Neural crest cell (in vitro differentiated cells): ENCODE data around the gene ABCA13. TPM values are rescaled to one million over a fixed set of nuclear protein-coding genes. Genes with fewer than 3 reads are reported as not detected.

Source experiments
- DNase-seq: peaks from one replicate; pipeline ENCODE4 v3.0.0; 2021; ENCODE audit warnings: low read depth, mixed read lengths, low spot score
- H3K27ac Mint-ChIP-seq: one replicate; pipeline ENCODE4 v1.8.0; 2021; ENCODE audit warnings: mild to moderate bottlenecking, mixed read lengths; ENCODE audit not compliant: unreplicated experiment
- H3K27me3 Mint-ChIP-seq: 2 replicates; pipeline ENCODE4 v1.8.0; 2021; ENCODE audit warnings: low read depth, mild to moderate bottlenecking, mixed read lengths
- H3K36me3 Mint-ChIP-seq: 2 replicates; pipeline ENCODE4 v1.8.0; 2021; ENCODE audit warnings: low read depth, mild to moderate bottlenecking, mixed read lengths
- H3K4me1 Mint-ChIP-seq: 2 replicates; pipeline ENCODE4 v1.8.0; 2021; ENCODE audit warnings: mixed read lengths
- H3K4me3 Mint-ChIP-seq: one replicate; pipeline ENCODE4 v1.8.0; 2021; ENCODE audit warnings: mild to moderate bottlenecking, mixed read lengths
- H3K9me3 Mint-ChIP-seq: 2 replicates; pipeline ENCODE4 v1.8.0; 2021; ENCODE audit warnings: mixed read lengths
- total RNA-seq: library from RNA; stranded (reverse); gene quantifications from 2 replicates; pipeline ENCODE4 v1.2.1, GENCODE V29; 2021
- TF ChIP-seq, protein P1 (sequence below): fragments of 200-600 bp; sonication (generic); conservative IDR thresholded peaks from 2 replicates; pipeline ENCODE4 v1.5.0; 2021; ENCODE audit warnings: antibody characterized with exemption, mild to moderate bottlenecking

The ABCA13 gene
- total RNA-seq, 1 donor from 2014 or later = 0.89 TPM

DNA sequence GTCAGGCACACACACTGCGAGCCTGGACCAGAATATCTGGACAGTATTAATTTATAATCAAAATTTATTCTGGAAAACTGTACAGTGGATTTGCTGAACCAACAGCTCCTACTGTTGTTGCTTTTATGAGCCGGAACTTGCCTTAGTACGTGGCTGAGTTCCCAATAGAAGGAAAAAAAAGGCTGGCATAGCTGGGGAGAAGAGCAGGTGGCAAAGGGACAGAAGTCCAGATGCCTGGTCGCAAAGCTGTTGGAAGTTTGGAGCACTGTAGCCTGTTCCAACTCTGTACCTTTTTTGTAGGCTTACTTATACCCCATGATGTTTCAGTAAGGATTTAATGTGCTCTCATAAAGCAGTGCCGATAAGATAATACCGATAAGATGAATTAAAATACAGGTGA, 333.8 kb downstream of the ABCA13 start:
- no peak for DNase-seq
- no peak overlapping the region for H3K27ac Mint-ChIP-seq
- TF ChIP-seq, protein P1, sequence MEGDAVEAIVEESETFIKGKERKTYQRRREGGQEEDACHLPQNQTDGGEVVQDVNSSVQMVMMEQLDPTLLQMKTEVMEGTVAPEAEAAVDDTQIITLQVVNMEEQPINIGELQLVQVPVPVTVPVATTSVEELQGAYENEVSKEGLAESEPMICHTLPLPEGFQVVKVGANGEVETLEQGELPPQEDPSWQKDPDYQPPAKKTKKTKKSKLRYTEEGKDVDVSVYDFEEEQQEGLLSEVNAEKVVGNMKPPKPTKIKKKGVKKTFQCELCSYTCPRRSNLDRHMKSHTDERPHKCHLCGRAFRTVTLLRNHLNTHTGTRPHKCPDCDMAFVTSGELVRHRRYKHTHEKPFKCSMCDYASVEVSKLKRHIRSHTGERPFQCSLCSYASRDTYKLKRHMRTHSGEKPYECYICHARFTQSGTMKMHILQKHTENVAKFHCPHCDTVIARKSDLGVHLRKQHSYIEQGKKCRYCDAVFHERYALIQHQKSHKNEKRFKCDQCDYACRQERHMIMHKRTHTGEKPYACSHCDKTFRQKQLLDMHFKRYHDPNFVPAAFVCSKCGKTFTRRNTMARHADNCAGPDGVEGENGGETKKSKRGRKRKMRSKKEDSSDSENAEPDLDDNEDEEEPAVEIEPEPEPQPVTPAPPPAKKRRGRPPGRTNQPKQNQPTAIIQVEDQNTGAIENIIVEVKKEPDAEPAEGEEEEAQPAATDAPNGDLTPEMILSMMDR = no peak
- no peak overlapping the region for H3K4me3 Mint-ChIP-seq
- peaks cover 2% of the 10 kb centered on the region for H3K4me1 Mint-ChIP-seq
- no peaks in the 10 kb centered on the region for H3K27me3 Mint-ChIP-seq
- H3K9me3 Mint-ChIP-seq = peaks cover 2% of the 10 kb centered on the region
- no peaks in the 10 kb centered on the region for H3K36me3 Mint-ChIP-seq

DNA sequence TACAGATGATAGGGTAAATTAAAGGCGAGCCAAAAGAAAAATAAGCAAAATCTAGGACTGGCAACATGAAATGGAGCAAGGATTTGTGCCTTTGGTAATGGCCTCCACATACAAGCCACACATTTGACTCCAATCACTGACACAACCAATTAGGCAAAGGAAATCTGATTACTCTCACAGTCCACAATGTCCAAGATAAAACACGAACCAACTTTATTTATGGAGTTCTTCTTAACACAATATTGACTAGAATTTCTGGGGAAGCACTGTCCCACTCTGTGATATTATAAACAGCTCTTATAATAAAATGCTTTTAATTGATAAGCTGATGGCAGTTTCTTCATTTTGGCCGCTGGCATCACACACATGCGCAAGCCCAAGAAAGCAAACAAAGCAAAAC, 334.2 kb downstream of the ABCA13 start:
- Mint-ChIP-seq H3K36me3 (no peaks in the 10 kb centered on the region), H3K4me1 (peaks cover 4% of the 10 kb centered on the region), H3K27me3 (no peaks in the 10 kb centered on the region), H3K4me3 (no peak overlapping the region), H3K27ac (no peak overlapping the region), H3K9me3 (peaks cover 4% of the 10 kb centered on the region)
- no peak for DNase-seq
- TF ChIP-seq, protein P1 = no peak

DNA sequence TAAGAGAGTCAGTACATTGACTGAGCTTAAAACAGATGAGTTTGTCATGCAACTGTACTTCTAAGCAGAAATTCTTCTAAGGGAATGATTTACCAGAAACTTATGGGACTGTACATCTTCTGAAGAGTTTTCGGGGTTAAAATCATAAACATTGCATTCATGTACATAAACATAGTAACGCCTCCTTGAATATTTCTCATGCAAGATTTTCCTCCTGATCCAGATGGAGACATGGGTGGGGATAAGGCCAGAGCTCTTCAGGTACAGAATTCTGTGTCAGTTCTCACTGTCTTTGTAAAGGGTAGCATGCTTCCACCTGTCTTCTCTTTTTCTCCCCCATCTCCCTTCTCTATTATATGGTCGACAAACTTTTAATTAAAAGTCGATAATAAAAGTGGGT, 335.3 kb downstream of the ABCA13 start:
- TF ChIP-seq, protein P1 = no peak
- Mint-ChIP-seq H3K4me3 (no peak overlapping the region), H3K36me3 (no peaks in the 10 kb centered on the region), H3K27ac (no peak overlapping the region), H3K9me3 (peaks cover 4% of the 10 kb centered on the region), H3K4me1 (peaks cover 15% of the 10 kb centered on the region), H3K27me3 (no peaks in the 10 kb centered on the region)
- no peak for DNase-seq

DNA sequence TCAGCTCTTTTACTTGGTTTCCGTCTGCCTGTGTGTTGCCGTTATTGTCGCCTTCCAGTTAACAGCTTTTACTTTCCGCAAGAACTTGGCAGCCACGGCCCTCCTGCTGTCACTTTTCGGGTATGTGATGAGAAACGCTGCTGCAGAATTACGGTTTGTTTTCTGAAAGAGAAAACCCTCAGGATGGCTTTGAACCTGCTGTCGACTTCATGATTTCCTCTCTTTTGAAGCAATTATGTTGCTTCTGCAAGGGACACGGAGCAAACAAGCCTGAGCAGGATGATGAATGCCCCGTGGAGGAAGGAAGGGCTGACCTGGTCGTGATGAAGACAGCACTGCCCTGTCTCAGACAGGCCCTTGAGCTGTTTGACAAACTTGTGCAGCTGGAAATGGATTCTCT, 339.8 kb downstream of the ABCA13 start:
- no peak for DNase-seq
- H3K4me3 Mint-ChIP-seq = no peak overlapping the region
- H3K4me1 Mint-ChIP-seq = peaks cover 15% of the 10 kb centered on the region
- H3K9me3 Mint-ChIP-seq = peaks cover 4% of the 10 kb centered on the region
- no peak overlapping the region for H3K27ac Mint-ChIP-seq
- no peaks in the 10 kb centered on the region for H3K36me3 Mint-ChIP-seq
- TF ChIP-seq, protein P1 = no peak
- no peaks in the 10 kb centered on the region for H3K27me3 Mint-ChIP-seq

DNA sequence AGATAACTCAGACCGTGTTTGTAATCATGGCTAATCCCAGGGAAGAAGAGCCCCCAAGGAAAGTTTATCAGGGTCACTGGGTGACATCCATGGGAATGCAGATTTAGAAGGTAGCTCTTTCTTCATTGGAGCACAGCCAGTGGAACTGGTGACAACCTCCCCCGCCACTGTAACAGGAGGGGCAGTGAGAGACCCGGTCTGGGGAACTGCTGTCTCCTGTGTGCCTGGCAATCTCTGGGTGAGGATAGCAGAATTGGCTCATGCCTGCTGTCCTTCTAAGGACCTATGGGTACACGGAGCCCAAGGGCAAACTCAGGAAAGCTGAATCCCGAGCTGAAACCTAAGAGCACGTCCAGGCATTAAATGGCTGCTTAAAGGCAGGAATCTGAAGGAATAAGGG, 341.6 kb downstream of the ABCA13 start:
- H3K27ac Mint-ChIP-seq = no peak overlapping the region
- DNase-seq = no peak

More for the DNA sequence above, 341.6 kb downstream of the ABCA13 start:
- Mint-ChIP-seq H3K9me3 (peaks cover 4% of the 10 kb centered on the region), H3K36me3 (no peaks in the 10 kb centered on the region), H3K4me1 (peaks cover 15% of the 10 kb centered on the region), H3K27me3 (no peaks in the 10 kb centered on the region), H3K4me3 (no peak overlapping the region)
- TF ChIP-seq, protein P1 = no peak
